Measurements from ENCODE around the gene TMEM45A. TPM values are rescaled to one million over a fixed set of nuclear protein-coding genes. Genes with fewer than 3 reads are reported as not detected.

The TMEM45A gene
- total and polyA plus RNA-seq, 7 donors = 1.4 to 23.9 (median 12.2) TPM

GRCh38 chr3:100609305-100609704 is 116.9 kb downstream of the TMEM45A start, which contains the start of gene ADGRG7:
Gene ADGRG7, plus strand, starts transcription at chr3:100609601. Its CDS starts 256 bp downstream, at chr3:100609857.
- Histone ChIP-seq H3K27me3 (no peaks in the 10 kb centered on the region), H3K4me3 (no peak within 1 kb of the TSS), H3K9me3 (no peaks in the 10 kb centered on the region), H3K36me3 (no peaks in the 10 kb centered on the region), H3K4me1 (no peaks in the 10 kb centered on the region), H3K27ac (no peak within 1 kb of the TSS)
- 7 to 21% methylated on average over 2 of the region's 2 CpGs for WGBS, 2 donors
- TF ChIP-seq EP300 (IDR thresholded peaks at IDR 0.05) (no peak), CTCF (IDR thresholded peaks at IDR 0.05) (no peak), POLR2A (IDR thresholded peaks at IDR 0.05) (no peak), POLR2AphosphoS5 (IDR thresholded peaks at IDR 0.05) (no peak)
- DNase-seq = no peak
- intact Hi-C loops (cut with DNase I) = no loop called here

- TF ChIP-seq EP300 (IDR thresholded peaks at IDR 0.05) (no peak), POLR2AphosphoS5 (IDR thresholded peaks at IDR 0.05) (no peak), CTCF (IDR thresholded peaks at IDR 0.05) (no peak), POLR2A (IDR thresholded peaks at IDR 0.05) (no peak)
- no peaks in the 10 kb centered on the region for H3K27me3 ChIP-seq
- H3K27ac ChIP-seq = no peak overlapping the region
- no peak for DNase-seq
- WGBS, 2 donors = 59 to 76% methylated on average over 2 of the region's 2 CpGs
- intact Hi-C loops (cut with DNase I) = no loop called here
- H3K4me1 ChIP-seq = no peaks in the 10 kb centered on the region
- no peaks in the 10 kb centered on the region for H3K9me3 ChIP-seq
- no peaks in the 10 kb centered on the region for H3K36me3 ChIP-seq
- H3K4me3 ChIP-seq = no peak overlapping the region
Observed at GRCh38 chr3:100609963-100610362, 117.5 kb downstream of the TMEM45A start.

GRCh38 chr3:100611221-100611620 is 118.8 kb downstream of the TMEM45A start:
- TF ChIP-seq CTCF (IDR thresholded peaks at IDR 0.05) (no peak), EP300 (IDR thresholded peaks at IDR 0.05) (no peak), POLR2AphosphoS5 (IDR thresholded peaks at IDR 0.05) (no peak), POLR2A (IDR thresholded peaks at IDR 0.05) (no peak)
- intact Hi-C loops (cut with DNase I) = no loop called here
- H3K27me3 ChIP-seq = no peaks in the 10 kb centered on the region
- H3K4me1 ChIP-seq = no peaks in the 10 kb centered on the region
- 54 to 67% methylated on average over 3 of the region's 3 CpGs for WGBS, 2 donors
- H3K9me3 ChIP-seq = no peaks in the 10 kb centered on the region
- no peak overlapping the region for H3K27ac ChIP-seq
- no peak for DNase-seq
- no peak overlapping the region for H3K4me3 ChIP-seq
- no peaks in the 10 kb centered on the region for H3K36me3 ChIP-seq

- 52 to 74% methylated on average over 4 of the region's 4 CpGs for WGBS, 2 donors
- H3K4me3 ChIP-seq = no peak overlapping the region
- H3K9me3 ChIP-seq = no peaks in the 10 kb centered on the region
- TF ChIP-seq CTCF (IDR thresholded peaks at IDR 0.05) = no peak
- no peak for TF ChIP-seq EP300 (IDR thresholded peaks at IDR 0.05)
- no peak for TF ChIP-seq POLR2A (IDR thresholded peaks at IDR 0.05)
- no peak for TF ChIP-seq POLR2AphosphoS5 (IDR thresholded peaks at IDR 0.05)
- intact Hi-C loops (cut with DNase I) = no loop called here
- H3K27me3 ChIP-seq = no peaks in the 10 kb centered on the region
- H3K27ac ChIP-seq = no peak overlapping the region
- no peak for DNase-seq
- no peaks in the 10 kb centered on the region for H3K4me1 ChIP-seq
- no peaks in the 10 kb centered on the region for H3K36me3 ChIP-seq
Observed at GRCh38 chr3:100613721-100614390, 121.4 kb downstream of the TMEM45A start.

- H3K4me3 ChIP-seq = no peak overlapping the region
- no peak for TF ChIP-seq POLR2AphosphoS5 (IDR thresholded peaks at IDR 0.05)
- TF ChIP-seq CTCF (IDR thresholded peaks at IDR 0.05) = no peak
- TF ChIP-seq EP300 (IDR thresholded peaks at IDR 0.05) = no peak
- no peak for TF ChIP-seq POLR2A (IDR thresholded peaks at IDR 0.05)
- H3K36me3 ChIP-seq = no peaks in the 10 kb centered on the region
- no peak overlapping the region for H3K27ac ChIP-seq
- no peaks in the 10 kb centered on the region for H3K27me3 ChIP-seq
- no peaks in the 10 kb centered on the region for H3K9me3 ChIP-seq
- no peaks in the 10 kb centered on the region for H3K4me1 ChIP-seq
- intact Hi-C loops (cut with DNase I) = no loop called here
- no peak for DNase-seq
Observed at GRCh38 chr3:100614941-100615340, 122.5 kb downstream of the TMEM45A start.
